Glomerular endothelial cell (primary cell): Measurements from ENCODE around the gene CPVL. TPM values are rescaled to one million over a fixed set of nuclear protein-coding genes. Genes with fewer than 3 reads are reported as not detected.
"Not testable (repeated sequence)": the region's sequence is repeated elsewhere in the genome, so short reads cannot be mapped to it uniquely, and the experiment has no call there.

Experiments
- DNase-seq: peaks from one replicate; pipeline ENCODE4 v3.0.0-alpha.2; 2011; ENCODE audit warnings: low read depth, low spot score; ENCODE audit errors: extremely low read depth
- total RNA-seq: library from RNA; depleted of rRNA; stranded (reverse); fragments of >200 nt; gene quantifications from 2 replicates; pipeline ENCODE4 v1.2.3, GENCODE V29; 2015

CPVL gene
- total RNA-seq, 1 donor from 2014 or later, result 2.1 TPM

DNA sequence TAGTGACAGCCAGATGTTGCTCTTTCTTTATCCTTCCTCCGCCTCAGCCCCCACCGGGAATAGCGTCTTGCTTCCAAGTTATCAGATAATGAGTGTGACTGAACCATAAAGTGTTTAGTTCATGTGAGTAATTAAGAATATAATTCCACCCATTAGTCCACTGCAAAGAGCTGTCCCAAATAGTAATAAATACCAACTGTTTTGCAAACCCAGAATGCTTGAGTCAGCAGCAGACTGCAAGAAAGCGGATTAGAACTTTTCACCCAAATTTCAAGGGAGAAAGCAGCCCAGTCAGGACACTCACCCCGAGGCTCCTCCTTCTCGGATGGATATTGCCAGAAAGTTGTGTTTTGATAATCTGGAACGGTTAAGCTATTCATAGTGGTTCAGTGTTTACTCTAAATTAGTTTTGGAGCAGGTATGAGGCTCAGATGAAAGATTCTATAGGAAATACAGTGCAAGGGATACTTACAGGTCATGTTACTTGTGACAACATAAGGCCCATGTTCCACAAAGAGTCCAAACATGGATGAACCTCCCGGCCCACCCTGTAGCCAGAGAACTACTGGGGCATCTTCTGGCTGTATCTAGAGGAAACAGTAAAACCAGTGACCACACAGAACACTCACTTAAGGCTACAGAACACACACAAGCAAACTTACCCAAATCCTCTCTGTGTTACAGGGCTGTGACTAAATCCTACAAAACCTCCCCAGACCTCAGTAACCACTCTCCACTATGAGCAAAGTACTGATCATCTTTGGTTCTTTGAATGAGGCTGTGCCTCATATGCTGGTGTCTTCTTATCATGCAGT, 50.5 kb downstream of the CPVL start:
- DNase-seq, result no peak

DNA sequence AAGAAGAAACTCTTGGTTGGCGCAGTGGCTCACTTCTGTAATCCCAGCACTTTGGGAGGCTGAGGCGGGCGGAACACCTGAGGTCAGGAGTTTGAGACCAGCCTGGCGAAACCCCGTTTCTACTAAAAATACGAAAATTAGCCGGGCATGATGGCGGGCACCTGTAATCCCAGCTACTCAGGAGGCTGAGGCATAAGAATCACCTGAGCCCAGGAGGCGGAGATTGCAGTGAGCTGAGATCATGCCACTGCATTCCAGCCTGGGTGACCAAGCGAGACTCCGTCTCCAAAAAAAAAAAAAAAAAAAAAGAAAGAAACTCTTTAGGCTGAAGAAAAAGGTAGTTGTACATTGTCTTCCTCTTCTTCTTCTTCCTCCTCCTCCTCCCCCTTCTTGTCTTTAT, 53.2 kb downstream of the CPVL start:
- DNase-seq, result not testable (repeated sequence)

DNA sequence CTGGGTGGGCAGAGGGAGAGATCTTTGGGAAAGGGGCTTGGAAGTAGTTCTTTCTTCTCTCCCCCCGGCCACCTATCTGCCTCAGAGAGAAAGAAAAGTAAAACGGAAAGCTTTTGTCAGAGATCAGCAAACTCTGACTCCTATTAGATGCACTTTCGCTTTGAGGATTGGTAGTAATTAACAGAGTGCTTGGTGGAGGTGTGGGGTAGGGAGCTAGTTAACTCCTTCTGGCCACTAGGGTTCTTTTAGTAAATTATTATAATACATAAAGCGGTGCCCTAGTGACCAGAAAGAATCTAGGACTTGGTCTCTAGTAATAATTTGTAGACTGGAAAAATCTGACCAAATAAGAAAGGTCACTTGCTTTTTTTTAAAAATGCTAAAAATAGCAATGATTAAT, 54.6 kb downstream of the CPVL start:
- no peak for DNase-seq

DNA sequence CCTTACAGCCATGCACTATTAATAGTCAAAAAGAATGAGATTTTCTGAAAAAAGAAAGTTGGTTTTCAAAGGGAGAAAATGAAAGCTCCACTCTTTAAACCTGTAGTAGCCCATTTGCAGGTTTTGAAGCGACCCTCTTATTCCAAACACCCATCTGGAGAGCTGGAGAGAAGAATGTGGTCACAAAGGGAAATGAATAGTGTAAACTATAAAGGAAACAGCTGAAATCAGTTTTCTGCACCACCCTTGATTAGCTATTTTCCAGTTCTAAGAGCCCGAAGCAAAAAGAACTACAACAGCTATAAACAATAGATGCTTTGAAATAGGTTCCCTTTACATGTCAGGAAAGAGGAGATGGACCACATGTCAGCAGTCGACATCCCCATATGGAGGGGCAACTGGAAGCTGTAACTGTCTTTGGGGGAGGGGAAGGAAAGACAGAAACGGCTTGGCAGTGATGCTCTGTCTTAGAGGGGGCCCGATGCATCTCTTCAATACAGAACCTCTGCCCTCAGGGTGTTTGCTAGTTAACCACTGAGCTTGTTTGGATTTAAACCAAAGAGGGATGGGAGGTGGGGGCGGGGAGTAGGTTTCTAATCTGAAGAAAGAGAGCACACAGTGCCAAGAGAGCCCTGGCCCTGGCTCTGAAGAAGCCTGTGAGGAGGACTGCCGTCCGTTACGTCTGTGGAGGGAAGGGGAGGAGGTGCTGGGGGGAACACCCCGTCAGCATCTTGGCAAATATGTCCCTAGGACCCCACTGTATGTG, 55.3 kb downstream of the CPVL start:
- no peak for DNase-seq

DNA sequence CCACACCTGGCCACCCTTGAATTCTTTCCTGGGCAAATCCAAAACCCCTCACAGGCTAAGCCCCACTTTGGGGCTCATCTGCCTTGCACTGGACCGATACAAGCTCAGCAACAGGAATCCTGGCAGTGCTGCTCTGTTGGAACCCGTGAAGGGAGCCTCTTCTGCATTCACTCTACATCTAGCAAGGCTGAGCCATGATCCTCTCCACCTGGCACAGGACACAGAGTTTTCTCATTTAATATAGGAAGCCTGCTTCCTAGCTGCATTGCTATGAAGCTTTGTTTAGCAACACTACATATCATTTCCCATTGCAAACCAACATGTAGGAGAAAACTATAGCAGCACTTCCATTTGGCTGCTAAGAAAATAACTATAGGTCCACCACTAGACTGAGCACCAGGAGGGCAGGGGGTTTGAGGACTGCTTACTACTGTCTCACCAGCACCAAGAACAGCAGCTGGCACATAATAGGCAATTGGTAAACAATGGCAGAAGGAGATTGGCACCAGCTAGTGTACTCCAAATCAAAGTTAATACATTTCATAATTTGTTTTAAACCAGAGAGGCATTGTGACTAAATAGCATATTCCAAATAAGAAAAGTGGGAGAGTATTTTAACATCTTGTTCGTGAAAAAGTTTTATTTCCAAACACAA, 56.1 kb downstream of the CPVL start:
- DNase-seq, result no peak

DNA sequence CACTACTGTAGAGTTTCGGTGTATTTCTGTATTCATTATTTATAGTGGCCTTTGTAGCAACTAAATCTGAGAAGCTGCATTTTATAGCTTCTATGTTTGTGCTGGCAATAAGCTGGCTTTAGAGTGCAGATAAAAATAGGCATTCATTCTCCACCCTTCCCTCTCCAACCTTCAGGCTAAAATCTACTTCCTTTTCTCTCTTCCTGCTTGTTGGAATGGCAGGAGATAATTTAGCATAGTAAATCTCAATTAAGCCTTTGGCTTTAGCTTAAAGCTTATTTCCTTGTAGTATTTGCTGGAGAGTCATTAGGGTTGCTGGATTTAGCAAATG, 58.5 kb downstream of the CPVL start:
- DNase-seq, result no peak

DNA sequence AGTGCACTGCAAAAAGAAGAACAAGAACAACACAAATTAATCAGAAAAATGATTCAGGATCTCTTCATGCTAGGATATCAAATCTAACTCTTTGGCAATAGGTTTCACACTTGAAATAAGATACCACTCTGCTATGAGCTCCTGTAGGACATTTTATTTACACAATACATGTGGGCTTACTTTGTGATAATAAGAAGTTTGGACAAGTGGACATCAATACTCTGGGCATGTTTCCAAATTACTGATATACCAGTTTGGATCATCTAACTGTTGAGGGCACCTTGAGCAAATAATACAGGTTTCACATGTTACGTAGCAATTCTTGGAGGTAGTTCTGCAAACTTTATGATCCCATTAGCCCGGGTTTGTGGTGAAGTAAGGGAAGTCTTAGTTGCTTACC, 59.8 kb downstream of the CPVL start:
- no peak for DNase-seq

DNA sequence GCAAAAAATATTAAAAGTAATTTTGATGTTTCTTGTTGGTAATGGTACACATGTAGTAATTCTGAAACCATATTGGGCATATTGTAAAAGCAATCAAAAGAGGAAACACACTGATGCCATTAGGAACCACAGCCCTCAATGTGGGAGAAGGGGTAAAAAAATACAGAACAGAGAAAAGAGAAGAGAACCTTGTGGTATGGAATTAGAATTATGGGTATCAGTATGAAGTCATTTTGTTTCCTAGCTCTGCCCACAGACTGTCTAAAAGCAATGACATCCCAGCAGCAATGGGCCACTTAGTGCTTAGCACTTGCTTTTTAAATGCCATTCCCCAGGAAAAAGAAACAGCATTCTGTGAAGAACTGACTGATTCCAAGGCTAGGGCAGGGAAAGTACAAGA, 61.5 kb downstream of the CPVL start:
- no peak for DNase-seq

DNA sequence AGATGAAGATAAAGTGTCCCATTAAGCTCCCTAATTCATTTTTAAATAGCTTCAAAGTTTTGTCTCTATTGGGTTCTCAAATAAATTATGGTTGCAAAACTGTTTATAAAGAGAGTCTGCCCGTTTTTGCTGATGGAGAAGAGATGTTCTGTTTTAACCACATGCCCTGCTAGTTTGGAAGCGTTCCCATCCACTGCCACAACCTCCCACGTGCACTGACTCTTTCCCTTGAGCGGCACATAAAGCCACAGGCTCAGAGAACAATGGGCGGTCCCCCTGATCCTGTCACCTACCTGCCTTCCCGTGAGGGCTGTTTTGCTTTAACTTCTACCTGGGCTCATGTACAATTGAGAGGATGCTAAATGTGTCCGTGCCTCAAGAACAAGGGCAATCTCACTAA, 65.5 kb downstream of the CPVL start:
- no peak for DNase-seq

DNA sequence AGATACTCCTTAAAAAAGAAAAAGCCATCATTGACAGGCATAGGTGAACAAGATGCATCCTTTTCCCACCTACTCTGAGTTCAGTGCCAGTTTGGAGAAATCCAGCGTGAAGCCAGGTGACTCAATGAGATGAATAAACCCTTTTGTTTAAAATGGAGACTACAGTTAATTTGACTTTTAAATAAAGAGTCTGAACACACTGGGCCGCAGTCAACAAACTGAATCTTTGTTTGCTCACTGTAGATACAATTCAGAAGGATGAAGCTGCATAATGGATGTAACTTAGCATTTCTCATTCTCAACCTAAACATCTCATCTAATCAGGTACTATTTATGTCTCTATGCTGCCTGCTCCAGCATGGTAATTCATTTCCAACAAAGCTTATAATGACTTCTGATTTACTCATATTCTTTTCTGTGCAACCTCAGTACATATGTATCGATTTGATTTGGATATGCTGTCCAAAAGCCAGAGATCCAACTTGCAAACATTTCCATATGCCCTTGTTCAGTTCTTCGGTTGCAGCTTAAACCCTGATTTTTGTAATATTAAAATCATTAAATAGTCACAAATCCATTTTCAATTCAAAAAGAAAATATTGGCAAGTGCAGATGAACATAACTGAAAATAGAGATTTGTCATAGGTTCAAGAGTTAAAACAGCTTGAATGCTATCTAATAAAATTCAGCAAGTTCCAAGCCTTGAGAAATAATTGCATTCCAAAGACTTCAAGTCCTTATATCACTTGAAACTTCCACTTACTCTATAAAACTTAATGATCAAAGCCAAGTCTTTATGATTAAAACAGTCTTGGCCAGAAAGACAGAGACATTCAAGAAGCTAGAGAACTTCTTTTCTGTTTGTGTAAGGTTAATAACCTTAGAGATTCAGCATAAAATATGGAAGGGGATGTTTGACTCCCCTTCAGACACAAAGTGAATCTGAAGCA, 67.8 kb downstream of the CPVL start:
- no peak for DNase-seq

DNA sequence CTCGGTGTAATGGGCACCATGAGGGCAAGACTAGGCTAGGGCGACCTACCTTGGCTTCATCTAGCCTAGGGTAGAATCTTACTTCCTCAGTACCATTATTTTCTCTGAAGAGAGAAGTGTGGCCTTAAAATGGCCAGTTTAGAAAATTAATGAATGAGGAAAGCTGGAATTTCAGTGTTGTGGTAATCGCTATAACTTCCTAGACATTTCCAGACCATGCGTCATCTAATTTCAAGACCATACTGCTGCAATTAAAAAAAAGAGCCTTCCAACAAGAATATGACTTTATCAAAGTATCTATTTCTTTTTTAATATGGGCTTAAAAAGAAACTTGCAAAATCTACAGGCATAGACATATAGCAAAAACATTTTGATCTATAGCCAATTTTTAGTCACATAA, 68.5 kb downstream of the CPVL start:
- no peak for DNase-seq

DNA sequence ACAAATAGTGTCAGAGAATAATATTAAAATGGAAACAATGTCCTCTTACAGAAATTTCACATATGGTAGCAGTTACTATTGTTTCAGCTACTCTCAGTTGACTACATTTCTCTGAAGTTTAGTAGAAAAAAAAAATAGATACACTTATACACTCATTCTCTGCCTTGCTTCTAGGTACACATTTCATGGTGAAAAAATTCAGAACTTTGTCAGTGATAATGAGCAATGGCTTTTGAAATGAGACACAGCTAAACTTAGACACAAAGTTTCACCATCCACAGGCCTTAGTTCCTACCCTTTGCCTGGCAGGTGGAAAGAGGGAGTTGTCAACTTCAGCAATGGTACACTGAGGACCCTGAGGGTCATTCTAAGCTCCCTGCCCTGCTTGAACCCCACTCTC, 69.2 kb downstream of the CPVL start:
- DNase-seq, result no peak

DNA sequence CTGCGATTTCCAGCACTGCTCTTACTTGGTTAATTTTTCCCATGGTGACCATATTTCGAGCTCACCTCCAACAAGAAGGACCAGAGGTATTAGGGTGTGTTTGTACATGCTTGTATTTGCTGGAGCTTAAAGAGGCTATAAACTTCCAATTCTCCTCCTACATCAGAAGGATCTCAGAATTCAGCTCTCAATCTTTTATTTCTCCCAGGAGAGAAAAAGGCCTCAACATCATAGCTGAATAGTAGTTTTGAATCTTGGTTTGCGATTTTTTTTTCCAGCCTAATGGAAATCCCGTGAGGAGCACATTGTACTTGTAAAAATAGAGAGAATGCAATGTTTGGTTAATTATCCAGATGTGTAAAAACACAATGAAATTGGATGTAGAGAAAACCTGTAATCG, 69.7 kb downstream of the CPVL start:
- no peak for DNase-seq

DNA sequence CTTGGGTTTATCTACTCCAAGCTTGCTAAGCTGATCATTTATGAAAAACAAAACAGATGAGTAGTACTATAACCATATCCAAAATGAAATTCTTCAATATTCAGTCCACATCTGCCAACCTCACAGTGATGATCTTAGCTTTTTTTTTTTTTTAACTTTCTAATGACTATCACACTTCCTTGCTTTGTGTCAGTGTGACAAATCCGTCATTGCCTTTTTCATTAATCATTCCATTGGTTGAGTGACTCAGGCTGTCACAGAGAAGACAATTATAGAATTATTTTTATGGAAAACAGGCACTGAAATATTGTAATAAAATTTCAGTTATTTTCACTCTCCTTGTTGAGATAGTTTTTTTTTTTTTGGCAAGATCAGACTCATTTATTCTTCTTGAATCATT, 70.7 kb downstream of the CPVL start:
- no peak for DNase-seq

DNA sequence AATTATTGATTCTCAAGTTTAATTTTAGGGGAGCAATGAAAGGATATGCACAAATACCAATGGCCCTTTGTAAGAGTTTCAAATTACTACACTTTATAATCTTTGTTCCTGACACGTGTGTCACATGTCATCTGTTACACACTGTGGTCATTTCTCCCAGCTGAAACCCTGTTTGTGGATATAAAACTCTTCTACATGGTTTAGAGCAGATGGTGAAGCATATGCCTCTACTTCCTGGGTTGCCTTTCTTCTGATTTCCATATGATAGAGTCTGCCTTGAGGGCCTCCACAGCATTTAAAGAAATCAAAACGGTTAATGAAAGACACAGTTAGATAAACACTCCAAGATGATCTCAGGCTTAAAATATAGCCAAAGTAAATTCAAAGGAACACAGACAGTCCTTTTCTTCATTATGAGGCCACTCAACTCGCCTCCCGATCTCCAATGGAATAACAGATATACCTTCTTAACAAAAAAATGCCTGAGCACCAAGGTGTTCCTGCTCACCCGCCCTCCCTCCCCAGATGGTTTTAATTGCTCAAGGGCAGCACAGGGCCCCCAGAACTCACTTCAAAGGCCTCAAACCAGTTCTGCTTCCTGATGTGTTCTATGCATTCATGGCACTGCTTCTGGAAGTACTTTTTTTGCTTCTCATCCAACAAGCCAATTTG, 75.0 kb downstream of the CPVL start:
- DNase-seq, result no peak

DNA sequence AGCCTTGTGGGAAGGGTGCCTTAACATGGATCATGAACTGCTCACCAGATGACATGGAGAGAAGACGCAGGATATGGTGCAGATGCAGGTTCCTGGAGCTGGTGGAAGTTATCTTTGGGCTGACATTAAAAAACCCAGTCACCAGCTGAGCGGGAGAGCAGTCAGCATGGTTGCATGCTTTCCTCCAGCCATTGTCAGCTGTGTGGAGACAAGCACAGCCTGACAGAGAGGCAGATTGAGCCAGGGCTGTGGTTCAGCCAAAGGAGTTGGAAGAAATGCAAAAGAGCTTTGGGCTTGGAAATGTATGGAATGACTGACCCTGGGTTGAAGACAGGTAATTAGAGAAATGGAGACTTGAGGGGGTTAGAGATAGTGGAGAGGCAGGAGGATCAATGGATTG, 79.7 kb downstream of the CPVL start:
- DNase-seq, result no peak

DNA sequence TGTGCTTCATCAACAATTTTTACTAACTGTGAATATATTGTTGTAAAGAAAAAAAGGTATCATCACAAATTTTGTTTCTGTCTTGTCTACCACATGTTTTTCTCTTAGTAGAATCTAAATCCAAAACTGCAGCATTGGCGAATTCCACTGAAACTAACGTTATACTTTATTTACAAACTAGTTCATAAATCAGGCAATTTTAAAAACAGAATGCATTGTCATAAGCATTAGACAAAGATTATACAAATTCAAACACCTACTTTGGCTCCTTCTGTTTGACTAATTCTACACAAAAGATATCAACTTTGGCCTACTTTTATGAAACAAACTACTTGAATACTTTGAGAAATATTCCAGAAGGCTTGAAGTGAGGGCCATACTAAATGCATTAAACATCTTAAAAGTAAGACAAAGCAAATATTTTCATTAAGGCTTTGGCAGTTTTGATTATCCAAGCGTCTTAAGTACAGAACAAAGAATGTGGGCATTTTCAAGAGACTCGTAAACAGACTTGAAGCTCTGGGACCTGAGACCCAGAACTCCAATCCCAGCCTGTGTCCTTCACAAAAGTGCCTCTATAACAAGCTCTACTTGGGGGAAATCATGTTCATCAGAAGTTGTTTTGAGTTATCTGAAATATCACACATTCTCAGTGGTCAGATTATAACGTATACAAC, 81.0 kb downstream of the CPVL start:
- no peak for DNase-seq

DNA sequence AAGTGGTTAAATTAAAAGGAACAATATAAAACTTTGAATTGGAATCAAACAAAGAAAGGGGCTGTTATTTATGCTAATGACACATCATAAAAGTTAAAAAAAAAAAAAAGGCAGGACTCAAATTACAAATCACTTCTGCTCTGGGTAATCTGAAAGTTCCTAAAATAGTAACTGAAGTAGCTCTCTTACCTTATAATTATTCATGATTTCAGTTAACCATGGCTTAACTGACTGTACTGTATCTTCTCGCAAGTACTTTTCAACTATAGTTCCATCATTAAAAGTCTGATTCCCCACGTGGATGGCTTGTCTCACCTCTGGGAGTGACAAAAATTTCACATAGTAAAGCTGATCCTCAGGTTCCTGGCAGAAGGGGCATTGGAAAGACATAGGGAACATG, 82.5 kb downstream of the CPVL start:
- no peak for DNase-seq

DNA sequence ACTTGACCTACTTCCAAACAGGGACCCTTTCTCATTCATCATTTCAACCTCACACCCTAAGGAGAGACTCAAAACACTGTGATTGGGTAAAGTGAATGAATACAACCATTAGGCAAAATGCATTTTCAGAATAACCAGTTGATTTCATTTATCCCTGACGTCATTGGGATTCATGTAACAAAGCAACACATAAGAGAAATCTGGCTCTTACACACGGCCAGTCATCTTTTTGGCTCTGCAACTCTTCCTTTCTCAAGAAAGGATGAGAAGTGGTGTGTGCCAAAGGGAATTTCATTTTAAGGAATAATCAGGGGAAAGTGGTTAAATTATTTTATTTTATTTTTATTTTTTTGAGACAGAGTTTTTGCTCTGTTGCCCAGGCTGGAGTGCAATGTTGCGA, 83.1 kb downstream of the CPVL start:
- no peak for DNase-seq
